Measurements from ENCODE around the gene NSRP1.
"Not testable (repeated sequence)": the region's sequence is repeated elsewhere in the genome, so short reads cannot be mapped to it uniquely, and the experiment has no call there.

The NSRP1 gene

DNA sequence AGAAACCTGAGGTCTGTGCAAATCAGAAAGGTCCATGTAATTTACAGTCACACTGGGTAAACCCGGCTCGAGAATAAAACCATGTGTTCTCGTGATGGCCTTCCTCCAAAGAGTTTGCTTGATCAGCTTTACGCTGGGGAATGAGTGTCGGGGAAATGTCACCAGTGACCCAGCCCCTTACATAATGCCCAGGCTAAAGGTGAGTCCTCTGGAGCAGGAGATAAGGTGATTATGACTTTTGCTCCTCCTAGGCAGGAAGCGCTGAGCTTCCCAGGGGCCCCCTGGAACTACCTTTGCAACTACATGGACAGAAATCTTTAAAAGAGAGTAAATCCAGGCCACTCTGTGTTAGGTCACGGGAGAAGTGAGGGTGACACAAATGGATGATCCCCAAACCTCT lies 103.2 kb downstream of the NSRP1 start:
- no peak for DNase-seq (ENCODE audit: low read depth in 2 of 3, low spot score in 1 of 3)

DNA sequence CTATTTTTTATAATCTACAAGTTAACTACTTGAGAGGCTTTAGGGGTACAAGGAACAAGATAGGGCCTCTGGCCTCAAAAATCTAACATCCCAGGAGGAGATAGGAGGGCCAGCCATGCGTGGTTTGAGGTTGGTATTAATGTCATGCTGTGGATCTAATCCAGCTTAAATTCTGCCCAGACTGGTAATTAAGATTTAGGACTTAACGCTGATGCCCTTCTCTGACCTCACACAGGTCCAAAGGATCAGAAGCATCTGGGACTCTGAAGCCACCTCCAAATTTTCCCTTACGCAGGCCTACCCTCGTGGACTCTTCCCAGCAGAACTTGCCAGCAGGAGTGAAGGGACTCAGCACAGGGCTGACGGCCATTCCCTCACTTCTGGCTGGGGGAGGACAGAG lies 103.8 kb downstream of the NSRP1 start:
- DNase-seq (ENCODE audit: low read depth in 2 of 3, low spot score in 1 of 3): no peak

DNA sequence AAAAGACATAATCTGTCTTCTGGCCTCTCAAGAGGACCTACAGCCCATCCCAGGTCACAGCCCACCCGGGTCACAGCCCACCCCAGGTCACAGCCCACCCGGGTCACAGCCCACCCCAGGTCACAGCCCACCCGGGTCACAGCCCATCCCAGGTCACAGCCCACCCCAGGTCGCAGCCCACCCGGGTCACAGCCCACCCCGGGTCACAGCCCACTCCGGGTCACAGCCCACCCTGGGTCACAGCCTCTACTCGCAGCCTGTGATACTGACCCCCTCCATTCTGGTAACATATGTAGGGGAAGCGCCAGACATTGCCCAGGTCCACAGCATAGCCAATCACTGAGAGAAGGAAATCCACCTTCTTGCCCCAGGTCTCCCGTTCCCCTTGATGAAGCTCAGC lies 104.7 kb downstream of the NSRP1 start:
- DNase-seq (ENCODE audit: low read depth in 2 of 3, low spot score in 1 of 3): no peak

DNA sequence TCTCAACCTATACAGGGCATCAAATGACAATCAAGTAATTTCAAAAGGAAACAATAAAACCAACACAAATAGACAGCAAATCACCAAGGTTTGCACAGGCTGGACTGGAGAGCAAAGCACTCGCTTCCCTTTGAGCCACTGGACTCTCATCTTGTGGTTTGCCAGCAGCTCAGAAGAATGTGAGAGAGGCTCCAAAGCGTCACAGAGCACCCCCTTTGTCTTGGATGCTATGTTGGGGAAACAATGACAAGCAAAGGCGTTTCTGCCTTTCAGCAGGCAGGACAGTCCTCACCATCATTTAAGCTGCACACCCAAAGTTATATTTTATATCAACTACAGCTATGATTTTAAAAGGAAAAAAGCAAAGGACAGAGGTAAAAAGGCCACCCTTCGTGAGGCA lies 105.6 kb downstream of the NSRP1 start:
- no peak for DNase-seq (ENCODE audit: low read depth in 2 of 3, low spot score in 1 of 3)

- no peak for DNase-seq (ENCODE audit: low read depth in 2 of 3, low spot score in 1 of 3)
Observed at GRCh38 chr17:30222721-30223175, 106.1 kb downstream of the NSRP1 start.

DNA sequence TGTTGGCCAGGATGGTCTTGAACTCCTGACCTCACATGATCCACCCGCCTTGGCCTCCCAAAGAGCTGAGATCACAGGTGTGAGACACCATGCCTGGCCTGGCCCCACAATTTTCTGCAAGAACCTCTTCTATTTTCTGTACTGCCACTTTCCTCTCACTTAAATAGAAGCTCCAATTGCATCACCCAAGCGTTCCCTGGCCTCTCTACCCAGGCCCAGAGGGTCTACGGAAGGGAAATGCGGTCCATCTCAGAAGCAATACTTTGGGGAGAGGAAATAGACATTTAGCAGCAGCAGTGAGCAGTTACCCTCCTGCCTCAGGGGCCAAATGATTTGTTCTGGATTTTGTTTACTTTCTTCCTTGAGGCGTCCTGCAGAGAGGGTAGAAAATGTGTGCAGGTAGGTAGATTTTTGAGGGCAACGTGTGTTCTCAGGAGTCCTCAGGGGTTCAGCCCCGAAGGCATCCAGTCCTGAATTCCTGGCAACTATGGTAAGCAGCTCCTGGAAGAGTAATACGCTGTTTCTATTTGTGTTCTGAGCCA lies 107.9 kb downstream of the NSRP1 start:
- no peak for DNase-seq (ENCODE audit: low read depth in 2 of 3, low spot score in 1 of 3)

DNA sequence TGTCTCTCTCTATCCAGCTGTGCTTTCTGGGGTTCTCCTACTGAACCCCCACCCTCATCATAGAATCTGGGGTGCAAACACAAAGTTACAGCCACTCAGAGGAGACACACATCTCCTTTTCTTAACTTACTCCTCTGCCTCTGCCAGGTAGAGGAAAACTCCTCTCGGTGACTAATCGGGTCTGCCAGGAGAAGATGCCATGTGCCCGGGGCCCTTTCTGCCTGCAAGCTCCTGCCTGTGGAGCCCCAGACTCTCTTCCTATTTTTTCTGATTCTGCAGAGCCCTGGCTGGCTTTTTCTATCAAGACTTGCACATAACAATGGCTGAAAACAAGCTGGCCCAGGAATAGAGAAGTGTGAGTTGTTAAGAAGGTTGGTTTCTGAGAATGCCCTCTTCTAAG lies 108.5 kb downstream of the NSRP1 start:
- no peak for DNase-seq (ENCODE audit: low read depth in 2 of 3, low spot score in 1 of 3)

DNA sequence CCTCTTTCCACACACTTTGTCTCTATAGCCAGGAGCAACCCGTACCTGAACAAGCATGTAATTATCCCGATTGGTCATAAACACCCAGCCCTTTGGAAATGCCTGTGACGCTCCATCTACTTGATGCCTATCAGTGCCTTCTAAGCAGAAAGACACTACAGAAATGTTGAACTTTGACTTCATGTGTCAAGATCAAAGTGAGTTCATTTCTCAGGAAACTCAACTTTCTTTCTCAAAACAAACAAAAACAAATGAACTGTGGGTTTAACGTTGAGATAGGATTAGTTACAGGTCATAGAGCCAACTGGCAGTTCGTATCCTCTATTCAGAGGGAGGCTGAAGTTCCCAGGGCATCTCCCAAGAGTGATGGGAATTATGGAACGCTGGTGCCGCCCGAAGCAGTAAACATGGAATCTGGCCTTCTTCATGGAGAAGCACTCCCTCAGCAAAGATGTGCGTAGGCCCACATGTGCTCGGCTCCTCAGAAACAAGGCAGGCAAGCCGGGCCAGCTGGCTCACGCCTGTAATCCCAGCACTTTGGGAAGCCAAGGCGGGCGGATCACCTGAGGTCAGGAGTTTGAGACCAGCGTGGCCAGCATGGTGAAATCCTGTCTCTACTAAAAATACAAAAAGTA lies 109.4 kb downstream of the NSRP1 start:
- DNase-seq (ENCODE audit: low read depth in 2 of 3, low spot score in 1 of 3): no peak

GRCh38 chr17:30226878-30227277 lies 110.3 kb downstream of the NSRP1 start:
- DNase-seq (ENCODE audit: low read depth in 2 of 3, low spot score in 1 of 3): no peak

GRCh38 chr17:30228011-30228410 lies 111.4 kb downstream of the NSRP1 start:
- DNase-seq (ENCODE audit: low read depth in 2 of 3, low spot score in 1 of 3): no peak

GRCh38 chr17:30229012-30229411 lies 112.4 kb downstream of the NSRP1 start:
- DNase-seq (ENCODE audit: low read depth in 2 of 3, low spot score in 1 of 3): no peak

DNA sequence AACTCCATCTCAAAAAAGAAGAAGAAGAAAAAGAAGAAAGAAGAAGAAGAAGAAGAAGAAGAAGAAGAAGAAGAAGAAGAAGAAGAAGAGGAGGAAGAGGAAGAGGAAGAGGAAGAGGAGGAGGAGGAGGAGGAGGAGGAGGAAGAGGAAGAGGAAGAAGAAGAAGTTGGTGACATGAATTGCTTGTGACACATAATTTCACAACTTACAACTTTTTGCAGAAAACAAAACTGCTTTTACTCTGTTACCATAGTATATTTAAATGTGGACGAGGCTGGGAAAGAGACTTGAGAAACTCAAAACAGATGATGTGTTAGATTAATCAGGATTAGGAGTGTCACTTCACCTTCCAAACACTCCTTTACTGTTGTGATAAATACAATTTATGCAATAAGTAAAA lies 113.4 kb downstream of the NSRP1 start:
- not testable (repeated sequence) for DNase-seq (ENCODE audit: low read depth in 2 of 3, low spot score in 1 of 3)

DNA sequence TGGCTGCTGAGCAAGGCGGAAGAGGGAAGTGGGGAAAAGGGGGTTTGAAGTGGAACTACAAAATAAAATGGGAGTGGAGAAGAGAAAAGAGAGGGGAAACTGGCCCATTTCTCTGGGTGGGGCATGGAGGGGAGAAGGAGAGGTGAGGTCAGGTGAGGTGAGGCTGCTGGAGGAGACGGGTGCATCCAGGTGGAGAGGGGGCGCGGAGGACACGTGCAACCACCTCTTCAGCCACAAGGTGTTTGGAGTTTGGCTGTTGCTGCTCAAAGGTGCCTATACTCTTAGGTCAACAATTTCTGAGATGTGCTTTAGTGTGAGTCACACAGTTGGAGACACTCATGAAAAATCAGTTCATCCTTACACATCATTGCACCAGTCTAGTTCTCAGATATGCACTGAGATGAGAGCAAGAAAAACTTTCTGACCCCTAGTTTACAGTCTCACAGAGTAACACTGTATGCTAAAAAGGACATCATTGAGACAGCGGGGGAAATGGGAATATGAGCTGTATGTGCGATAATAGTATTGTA lies 114.0 kb downstream of the NSRP1 start:
- no peak for DNase-seq (ENCODE audit: low read depth in 2 of 3, low spot score in 1 of 3)

GRCh38 chr17:30232015-30232823 lies 115.6 kb downstream of the NSRP1 start:
- no peak for DNase-seq (ENCODE audit: low read depth in 2 of 3, low spot score in 1 of 3)

- no peak for DNase-seq (ENCODE audit: low read depth in 2 of 3, low spot score in 1 of 3)
Observed at GRCh38 chr17:30232824-30233427, 116.3 kb downstream of the NSRP1 start.

- DNase-seq (ENCODE audit: low read depth in 2 of 3, low spot score in 1 of 3): no peak
Observed at GRCh38 chr17:30234296-30234695, 117.7 kb downstream of the NSRP1 start.

- no peak for DNase-seq (ENCODE audit: low read depth in 2 of 3, low spot score in 1 of 3)
Observed at GRCh38 chr17:30234964-30235363, 118.3 kb downstream of the NSRP1 start.

GRCh38 chr17:30235386-30236296 lies 119.0 kb downstream of the NSRP1 start, which contains the start of gene SLC6A4:
SLC6A4 (minus strand) TSS chr17:30235697; CDS start chr17:30221958, 13,739 bp downstream.
- DNase-seq (ENCODE audit: low read depth in 2 of 3, low spot score in 1 of 3): no peak

Data from stimulated activated CD4-positive, alpha-beta T cell treated with anti-CD3 and anti-CD28 coated beads, Interleukin-12 subunit alpha, Interleukin-12 subunit beta, amount 100 ng/mL, for 48 hours (primary cell).